RPMI7951 (cell line): Measurements from ENCODE around the gene DHX38. TPM values are rescaled to one million over a fixed set of nuclear protein-coding genes. Genes with fewer than 3 reads are reported as not detected.

Experiments
- DNase-seq: peaks from one replicate; pipeline ENCODE4 v3.0.0-alpha.2; 2012; ENCODE audit warnings: low read depth
- total RNA-seq: library from RNA; depleted of rRNA; stranded (reverse); fragments of >200 nt; shearing (Covaris generic); gene quantifications from 2 replicates; pipeline ENCODE4 v1.2.3, GENCODE V29; 2014

Gene DHX38
- total RNA-seq, 1 experiment from 2014 or later = 35.6 TPM

- no peak for DNase-seq
Measured at GRCh38 chr16:72122308-72122707, 28.7 kb downstream of the DHX38 start.

GRCh38 chr16:72122916-72123315 is 29.3 kb downstream of the DHX38 start:
- DNase-seq = no peak

GRCh38 chr16:72123426-72123825 is 29.8 kb downstream of the DHX38 start:
- DNase-seq = no peak

GRCh38 chr16:72124148-72124547 is 30.5 kb downstream of the DHX38 start:
- no peak for DNase-seq

- peak; percentile 68 for DNase-seq
Measured at GRCh38 chr16:72124761-72125634, 31.4 kb downstream of the DHX38 start.

- DNase-seq = no peak
Measured at GRCh38 chr16:72125635-72126428, 32.2 kb downstream of the DHX38 start.

- DNase-seq = no peak
Measured at GRCh38 chr16:72126429-72126765, 32.8 kb downstream of the DHX38 start.

- DNase-seq = no peak
Measured at GRCh38 chr16:72128701-72129100, 35.1 kb downstream of the DHX38 start.

GRCh38 chr16:72129976-72130656 is 36.5 kb downstream of the DHX38 start:
- no peak for DNase-seq

- DNase-seq = no peak
Measured at GRCh38 chr16:72131036-72131435, 37.4 kb downstream of the DHX38 start.

GRCh38 chr16:72132726-72133125 is 39.1 kb downstream of the DHX38 start:
- no peak for DNase-seq

- no peak for DNase-seq
Measured at GRCh38 chr16:72134507-72134906, 40.9 kb downstream of the DHX38 start.

- no peak for DNase-seq
Measured at GRCh38 chr16:72137380-72138063, 43.9 kb downstream of the DHX38 start.

- no peak for DNase-seq
Measured at GRCh38 chr16:72138064-72138572, 44.5 kb downstream of the DHX38 start.

- no peak for DNase-seq
Measured at GRCh38 chr16:72139908-72140307, 46.3 kb downstream of the DHX38 start.

- no peak for DNase-seq
Measured at GRCh38 chr16:72142476-72142875, 48.8 kb downstream of the DHX38 start.

- no peak for DNase-seq
Measured at GRCh38 chr16:72149676-72150464, 56.2 kb downstream of the DHX38 start.

- no peak for DNase-seq
Measured at GRCh38 chr16:72159386-72159785, 65.7 kb downstream of the DHX38 start.

- no peak for DNase-seq
Measured at GRCh38 chr16:72159801-72160200, 66.2 kb downstream of the DHX38 start.

GRCh38 chr16:72162105-72162692 is 68.6 kb downstream of the DHX38 start:
- DNase-seq = no peak
